ENCODE results near the gene PARP8.

DNA sequence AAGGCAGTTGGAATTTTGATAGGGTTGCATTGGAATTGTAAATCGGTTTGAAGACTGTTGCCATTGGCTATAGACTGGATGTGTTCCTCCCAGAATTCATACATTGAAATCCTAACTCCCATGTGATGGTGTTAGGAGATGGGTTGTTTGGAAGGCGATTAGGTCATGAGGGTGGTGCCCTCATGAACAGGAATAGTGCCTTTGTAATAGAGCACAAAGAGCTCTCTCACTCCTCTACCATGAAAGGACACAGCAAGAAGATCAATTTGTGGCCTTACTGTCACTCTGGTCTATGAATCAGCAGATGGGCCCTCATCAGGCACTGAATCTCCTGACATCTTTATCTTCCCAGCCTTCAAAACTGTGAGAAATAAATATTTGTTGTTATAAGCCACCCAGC, 133.2 kb downstream of the PARP8 start:
- TF ChIP-seq POLR2AphosphoS5 (IDR thresholded peaks at IDR 0.05; ENCODE audit: low read depth, low read length), result no peak
- no peak for TF ChIP-seq POLR2A (IDR thresholded peaks at IDR 0.05; ENCODE audit: low read depth, low read length)
- no peak for TF ChIP-seq TAF1 (IDR thresholded peaks at IDR 0.05; ENCODE audit: low read depth, low read length)
